ENCODE results near the gene CDCA3. TPM values are rescaled to one million over a fixed set of nuclear protein-coding genes. Genes with fewer than 3 reads are reported as not detected.
"Not testable (repeated sequence)": the region's sequence is repeated elsewhere in the genome, so short reads cannot be mapped to it uniquely, and the experiment has no call there.

CDCA3 gene
- total and polyA plus RNA-seq, 4 donors, result 1.3 to 4.1 (median 2.8) TPM

- no peaks in the 10 kb centered on the region for H3K9me3 ChIP-seq (ENCODE audit: control insufficient read depth in 4 of 4, insufficient read depth in 3 of 4, low read length in 3 of 4)
- peaks cover 0 to 29% (median 12%) of the 10 kb centered on the region in 5 donors for H3K4me1 ChIP-seq (ENCODE audit: control insufficient read depth in 5 of 5, insufficient read depth in 5 of 5, low read length in 5 of 5)
- no peak for TF ChIP-seq CTCF (IDR thresholded peaks at IDR 0.05; ENCODE audit: control extremely low read depth, extremely low read depth)
- H3K4me3 ChIP-seq, result peak overlapping the region; percentile 40
- peak overlapping the region; percentile 50 to 67 for H3K9ac ChIP-seq (ENCODE audit: insufficient read depth in 1 of 2, low read length in 2 of 2)
- no peaks in the 10 kb centered on the region for H3K27me3 ChIP-seq (ENCODE audit: control insufficient read depth in 3 of 3, insufficient read depth in 3 of 3, low read length in 2 of 3)
- DNase-seq (no peak), ATAC-seq (ENCODE audit: insufficient read depth, low FRiP score) (peak; percentile 2)
- peaks cover 3 to 36% (median 31%) of the 10 kb centered on the region in 4 donors for H3K36me3 ChIP-seq (ENCODE audit: control insufficient read depth in 4 of 4, insufficient read depth in 4 of 4, low read length in 4 of 4)
- peak overlapping the region; percentile 71 to 91 for H3K27ac ChIP-seq (ENCODE audit: low read depth in 1 of 2, low read length in 1 of 2)
- 2 to 4% methylated on average over 25 to 33 of the region's 33 CpGs for WGBS, 2 donors
Measured at GRCh38 chr12:6866920-6867412, 15.9 kb upstream of the CDCA3 start.

GRCh38 chr12:6866163-6866919 is 15.3 kb upstream of the CDCA3 start:
- no peak overlapping the region for H3K4me3 ChIP-seq
- H3K9ac ChIP-seq (ENCODE audit: insufficient read depth in 1 of 2, low read length in 2 of 2), result peak overlapping the region in 1 of 2 donors; percentile 50
- ATAC-seq (ENCODE audit: insufficient read depth, low FRiP score) (no peak), DNase-seq (peak in 1 of 3 donors; percentile 22)
- H3K36me3 ChIP-seq (ENCODE audit: control insufficient read depth in 4 of 4, insufficient read depth in 4 of 4, low read length in 4 of 4), result peaks cover 4 to 39% (median 31%) of the 10 kb centered on the region in 4 donors
- H3K4me1 ChIP-seq (ENCODE audit: control insufficient read depth in 5 of 5, insufficient read depth in 5 of 5, low read length in 5 of 5), result peaks cover 0 to 23% (median 12%) of the 10 kb centered on the region in 5 donors
- peak overlapping the region; percentile 71 to 91 for H3K27ac ChIP-seq (ENCODE audit: low read depth in 1 of 2, low read length in 1 of 2)
- TF ChIP-seq CTCF (IDR thresholded peaks at IDR 0.05; ENCODE audit: control extremely low read depth, extremely low read depth), result no peak
- H3K9me3 ChIP-seq (ENCODE audit: control insufficient read depth in 4 of 4, insufficient read depth in 3 of 4, low read length in 3 of 4), result no peaks in the 10 kb centered on the region
- no peaks in the 10 kb centered on the region for H3K27me3 ChIP-seq (ENCODE audit: control insufficient read depth in 3 of 3, insufficient read depth in 3 of 3, low read length in 2 of 3)
- 84 to 87% methylated on average over 19 of the region's 19 CpGs for WGBS, 2 donors

- H3K9ac ChIP-seq (ENCODE audit: insufficient read depth in 1 of 2, low read length in 2 of 2); H3K9me3 ChIP-seq (ENCODE audit: control insufficient read depth in 4 of 4, insufficient read depth in 3 of 4, low read length in 3 of 4); H3K27ac ChIP-seq (ENCODE audit: low read depth in 1 of 2, low read length in 1 of 2); H3K27me3 ChIP-seq (ENCODE audit: control insufficient read depth in 3 of 3, insufficient read depth in 3 of 3, low read length in 2 of 3); H3K4me3 ChIP-seq; ATAC-seq (ENCODE audit: insufficient read depth, low FRiP score); DNase-seq: not testable (repeated sequence)
- H3K36me3 ChIP-seq (ENCODE audit: control insufficient read depth in 4 of 4, insufficient read depth in 4 of 4, low read length in 4 of 4), result peaks cover 9 to 44% (median 34%) of the 10 kb centered on the region in 4 donors
- 94 to 95% methylated on average over 5 of the region's 5 CpGs for WGBS, 2 donors
- H3K4me1 ChIP-seq (ENCODE audit: control insufficient read depth in 5 of 5, insufficient read depth in 5 of 5, low read length in 5 of 5), result peaks cover 0 to 23% (median 10%) of the 10 kb centered on the region in 5 donors
Measured at GRCh38 chr12:6865307-6865706, 14.2 kb upstream of the CDCA3 start.

- Histone ChIP-seq H3K4me1 (ENCODE audit: control insufficient read depth in 5 of 5, insufficient read depth in 5 of 5, low read length in 5 of 5) (peaks cover 0 to 12% (median 4%) of the 10 kb centered on the region in 5 donors), H3K36me3 (ENCODE audit: control insufficient read depth in 4 of 4, insufficient read depth in 4 of 4, low read length in 4 of 4) (peaks cover 16 to 44% (median 28%) of the 10 kb centered on the region in 4 donors), H3K27me3 (ENCODE audit: control insufficient read depth in 3 of 3, insufficient read depth in 3 of 3, low read length in 2 of 3) (no peaks in the 10 kb centered on the region), H3K4me3 (no peak overlapping the region), H3K9me3 (ENCODE audit: control insufficient read depth in 4 of 4, insufficient read depth in 3 of 4, low read length in 3 of 4) (no peaks in the 10 kb centered on the region), H3K9ac (ENCODE audit: insufficient read depth in 1 of 2, low read length in 2 of 2) (no peak overlapping the region), H3K27ac (ENCODE audit: low read depth in 1 of 2, low read length in 1 of 2) (no peak overlapping the region)
- ATAC-seq (ENCODE audit: insufficient read depth, low FRiP score) (no peak), DNase-seq (no peak)
- whole genome bisulfite sequencing, 2 donors, result 96 to 98% methylated on average over 16 of the region's 16 CpGs
- no peak for TF ChIP-seq CTCF (IDR thresholded peaks at IDR 0.05; ENCODE audit: control extremely low read depth, extremely low read depth)
Measured at GRCh38 chr12:6863586-6864321, 12.7 kb upstream of the CDCA3 start.
